GM19455 (cell line): Measurements from ENCODE around the gene FKBP11.
"Not testable (repeated sequence)": the region's sequence is repeated elsewhere in the genome, so short reads cannot be mapped to it uniquely, and the experiment has no call there.

ENCODE experiments used
- ATAC-seq: cut with Tn5 transposase; IDR thresholded peaks from one replicate; pipeline ENCODE4 v1.9.1; 2021; ENCODE audit not compliant: unreplicated experiment

FKBP11 gene

GRCh38 chr12:48910196-48910595, 15.1 kb downstream of the FKBP11 start:
- no peak for ATAC-seq

GRCh38 chr12:48909698-48910097, 15.6 kb downstream of the FKBP11 start:
- not testable (repeated sequence) for ATAC-seq

- no peak for ATAC-seq
Observed at GRCh38 chr12:48907245-48907644, 18.0 kb downstream of the FKBP11 start.

GRCh38 chr12:48903982-48904411, 21.3 kb downstream of the FKBP11 start:
- peak; percentile 83 for ATAC-seq

- ATAC-seq = no peak
Observed at GRCh38 chr12:48903363-48903981, 21.8 kb downstream of the FKBP11 start.

- ATAC-seq = no peak
Observed at GRCh38 chr12:48901278-48901677, 24.0 kb downstream of the FKBP11 start.

GRCh38 chr12:48899651-48900050, 25.6 kb downstream of the FKBP11 start:
- no peak for ATAC-seq

- ATAC-seq = no peak
Observed at GRCh38 chr12:48894271-48894670, 31.0 kb downstream of the FKBP11 start.

GRCh38 chr12:48890657-48891418, 34.5 kb downstream of the FKBP11 start:
- ATAC-seq = no peak

- ATAC-seq = no peak
Observed at GRCh38 chr12:48889679-48890078, 35.6 kb downstream of the FKBP11 start.

GRCh38 chr12:48883305-48884161, 41.8 kb downstream of the FKBP11 start:
- no peak for ATAC-seq

GRCh38 chr12:48882972-48883304, 42.4 kb downstream of the FKBP11 start:
- no peak for ATAC-seq

GRCh38 chr12:48882315-48882687, 43.0 kb downstream of the FKBP11 start:
- no peak for ATAC-seq

- no peak for ATAC-seq
Observed at GRCh38 chr12:48881686-48882314, 43.5 kb downstream of the FKBP11 start.

- ATAC-seq = no peak
Observed at GRCh38 chr12:48880647-48881046, 44.6 kb downstream of the FKBP11 start.

- no peak for ATAC-seq
Observed at GRCh38 chr12:48878548-48878947, 46.7 kb downstream of the FKBP11 start.

GRCh38 chr12:48875944-48876515, 49.3 kb downstream of the FKBP11 start:
- no peak for ATAC-seq

GRCh38 chr12:48873534-48873933, 51.8 kb downstream of the FKBP11 start:
- not testable (repeated sequence) for ATAC-seq

GRCh38 chr12:48873096-48873495, 52.2 kb downstream of the FKBP11 start:
- ATAC-seq = no peak
